ENCODE data around the gene ITM2B. TPM values are rescaled to one million over a fixed set of nuclear protein-coding genes. Genes with fewer than 3 reads are reported as not detected.

ITM2B gene
- total RNA-seq, 2 donors from 2014 or later, result 436 to 638 TPM

GRCh38 chr13:48294653-48295052, 61.6 kb downstream of the ITM2B start:
- Histone ChIP-seq H3K4me1 (ENCODE audit: control insufficient read depth in 1 of 2, low read depth in 2 of 2) (no peaks in the 10 kb centered on the region), H3K36me3 (no peaks in the 10 kb centered on the region), H3K9me3 (no peaks in the 10 kb centered on the region), H3K27ac (no peak overlapping the region), H3K27me3 (replicated peaks; ENCODE audit: insufficient read depth) (no peaks in the 10 kb centered on the region), H3K4me3 (no peak overlapping the region)
- TF ChIP-seq, protein P1, sequence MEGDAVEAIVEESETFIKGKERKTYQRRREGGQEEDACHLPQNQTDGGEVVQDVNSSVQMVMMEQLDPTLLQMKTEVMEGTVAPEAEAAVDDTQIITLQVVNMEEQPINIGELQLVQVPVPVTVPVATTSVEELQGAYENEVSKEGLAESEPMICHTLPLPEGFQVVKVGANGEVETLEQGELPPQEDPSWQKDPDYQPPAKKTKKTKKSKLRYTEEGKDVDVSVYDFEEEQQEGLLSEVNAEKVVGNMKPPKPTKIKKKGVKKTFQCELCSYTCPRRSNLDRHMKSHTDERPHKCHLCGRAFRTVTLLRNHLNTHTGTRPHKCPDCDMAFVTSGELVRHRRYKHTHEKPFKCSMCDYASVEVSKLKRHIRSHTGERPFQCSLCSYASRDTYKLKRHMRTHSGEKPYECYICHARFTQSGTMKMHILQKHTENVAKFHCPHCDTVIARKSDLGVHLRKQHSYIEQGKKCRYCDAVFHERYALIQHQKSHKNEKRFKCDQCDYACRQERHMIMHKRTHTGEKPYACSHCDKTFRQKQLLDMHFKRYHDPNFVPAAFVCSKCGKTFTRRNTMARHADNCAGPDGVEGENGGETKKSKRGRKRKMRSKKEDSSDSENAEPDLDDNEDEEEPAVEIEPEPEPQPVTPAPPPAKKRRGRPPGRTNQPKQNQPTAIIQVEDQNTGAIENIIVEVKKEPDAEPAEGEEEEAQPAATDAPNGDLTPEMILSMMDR (IDR thresholded peaks at IDR 0.05), result no peak
- ATAC-seq (ENCODE audit: insufficient number of reproducible peaks, low FRiP score, low read depth) (no peak), DNase-seq (ENCODE audit: low spot score) (no peak)

DNA sequence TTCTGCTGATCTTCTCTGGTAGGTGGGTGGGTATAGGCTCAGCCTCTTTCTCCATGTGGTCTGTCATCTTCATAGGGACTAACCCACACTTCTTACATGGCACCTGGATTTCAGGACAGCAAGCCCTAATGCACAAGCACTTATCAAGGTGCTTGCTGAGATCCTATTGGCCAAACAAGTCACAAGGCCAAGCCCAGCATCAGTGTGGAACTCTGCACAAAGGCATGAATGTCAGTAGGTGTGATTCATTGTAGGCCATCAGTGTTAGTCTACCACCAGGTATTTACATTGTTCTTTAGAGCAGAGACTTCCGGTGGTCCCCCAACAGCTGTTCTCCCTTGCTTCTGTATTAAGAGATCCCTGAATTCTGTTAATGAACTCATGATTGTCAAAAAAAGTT, 62.3 kb downstream of the ITM2B start:
- no peaks in the 10 kb centered on the region for H3K4me1 ChIP-seq (ENCODE audit: control insufficient read depth in 1 of 2, low read depth in 2 of 2)
- H3K4me3 ChIP-seq, result no peak overlapping the region
- TF ChIP-seq, protein P1 (IDR thresholded peaks at IDR 0.05), result no peak
- no peak for ATAC-seq (ENCODE audit: insufficient number of reproducible peaks, low FRiP score, low read depth)
- no peaks in the 10 kb centered on the region for H3K36me3 ChIP-seq
- H3K27ac ChIP-seq, result no peak overlapping the region
- H3K27me3 ChIP-seq (replicated peaks; ENCODE audit: insufficient read depth), result no peaks in the 10 kb centered on the region
- H3K9me3 ChIP-seq, result no peaks in the 10 kb centered on the region
- no peak for DNase-seq (ENCODE audit: low spot score)

DNA sequence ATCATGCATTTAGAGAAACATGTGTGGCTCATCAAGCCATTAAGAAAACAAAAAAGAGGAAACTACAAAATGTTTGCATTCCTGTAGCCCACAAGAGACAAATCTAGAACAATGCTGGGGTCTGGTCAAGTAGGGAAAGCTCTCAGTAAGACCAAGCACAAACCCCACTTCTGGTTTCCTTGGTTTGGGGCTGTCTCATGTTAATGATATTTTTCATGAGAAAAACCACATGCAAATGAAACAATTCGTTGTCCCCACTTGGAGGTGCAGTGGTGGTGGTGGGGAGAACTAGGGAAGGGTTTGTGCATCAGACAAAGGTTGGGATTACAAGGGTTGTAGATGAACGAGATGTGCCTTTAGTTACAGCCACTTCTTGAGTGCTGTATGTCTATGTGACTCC, 63.5 kb downstream of the ITM2B start:
- TF ChIP-seq, protein P1 (IDR thresholded peaks at IDR 0.05), result no peak
- H3K27me3 ChIP-seq (replicated peaks; ENCODE audit: insufficient read depth), result no peaks in the 10 kb centered on the region
- DNase-seq (ENCODE audit: low spot score) (no peak), ATAC-seq (ENCODE audit: insufficient number of reproducible peaks, low FRiP score, low read depth) (no peak)
- H3K4me1 ChIP-seq (ENCODE audit: control insufficient read depth in 1 of 2, low read depth in 2 of 2), result no peaks in the 10 kb centered on the region
- H3K4me3 ChIP-seq, result no peak overlapping the region
- H3K27ac ChIP-seq, result no peak overlapping the region
- H3K9me3 ChIP-seq, result no peaks in the 10 kb centered on the region
- H3K36me3 ChIP-seq, result no peaks in the 10 kb centered on the region

DNA sequence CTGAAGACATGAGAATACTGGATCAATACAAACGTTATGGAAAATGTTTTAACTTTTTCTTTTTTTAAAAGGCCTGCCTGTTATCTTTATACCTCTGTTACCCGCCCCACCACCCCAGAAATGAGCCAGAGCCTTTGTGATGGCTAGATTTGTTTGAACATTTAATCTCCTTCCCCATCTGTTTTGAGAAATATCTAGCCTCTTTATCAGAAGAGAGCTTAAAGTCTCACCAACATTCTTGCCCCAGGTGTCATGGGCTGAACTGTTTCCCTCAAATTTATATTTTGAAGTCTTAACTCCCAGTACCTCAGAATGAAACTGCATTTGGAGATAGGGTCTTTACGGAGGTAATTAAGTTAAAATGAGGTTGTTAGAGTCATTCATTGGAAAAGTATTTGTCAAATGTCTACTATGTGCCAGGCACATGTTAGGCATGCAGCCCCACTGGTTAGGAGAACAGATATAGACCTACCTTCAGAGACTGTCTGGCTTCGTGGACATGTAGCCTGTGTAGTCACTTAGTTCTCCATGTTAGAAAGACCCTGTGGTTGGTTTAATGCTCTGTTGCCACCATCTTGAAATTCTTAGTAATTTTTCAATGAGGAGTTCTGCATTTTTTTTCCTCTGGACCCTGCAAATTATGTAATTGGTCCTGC, 64.3 kb downstream of the ITM2B start:
- Histone ChIP-seq H3K9me3 (no peaks in the 10 kb centered on the region), H3K27ac (no peak overlapping the region), H3K4me3 (no peak overlapping the region), H3K36me3 (no peaks in the 10 kb centered on the region), H3K4me1 (ENCODE audit: control insufficient read depth in 1 of 2, low read depth in 2 of 2) (no peaks in the 10 kb centered on the region), H3K27me3 (replicated peaks; ENCODE audit: insufficient read depth) (no peaks in the 10 kb centered on the region)
- ATAC-seq (ENCODE audit: insufficient number of reproducible peaks, low FRiP score, low read depth) (no peak), DNase-seq (ENCODE audit: low spot score) (no peak)
- TF ChIP-seq, protein P1 (IDR thresholded peaks at IDR 0.05), result no peak

DNA sequence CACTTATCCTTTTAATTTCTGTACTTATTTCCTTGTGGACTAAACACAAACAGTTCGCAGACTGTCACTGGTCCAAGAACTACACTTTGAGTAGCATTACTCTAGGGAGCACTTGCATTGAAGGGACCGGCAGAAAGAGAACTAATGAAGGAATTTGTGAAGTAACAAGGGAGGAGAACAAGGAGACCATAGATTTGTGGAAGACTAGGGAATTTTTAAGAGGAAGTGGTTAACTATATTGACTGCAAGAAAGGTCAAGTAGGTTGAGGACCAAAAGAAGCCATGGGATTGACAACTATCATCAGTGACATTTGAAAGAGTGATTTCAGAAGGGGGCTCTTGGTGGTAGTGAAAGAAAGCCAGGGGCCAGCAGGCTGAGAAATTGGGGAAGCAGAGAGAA, 66.6 kb downstream of the ITM2B start:
- TF ChIP-seq, protein P1 (IDR thresholded peaks at IDR 0.05), result no peak
- ATAC-seq (ENCODE audit: insufficient number of reproducible peaks, low FRiP score, low read depth) (no peak), DNase-seq (ENCODE audit: low spot score) (no peak)
- no peaks in the 10 kb centered on the region for H3K36me3 ChIP-seq
- H3K4me1 ChIP-seq (ENCODE audit: control insufficient read depth in 1 of 2, low read depth in 2 of 2), result no peaks in the 10 kb centered on the region
- H3K9me3 ChIP-seq, result no peaks in the 10 kb centered on the region
- no peak overlapping the region for H3K27ac ChIP-seq
- no peak overlapping the region for H3K4me3 ChIP-seq
- H3K27me3 ChIP-seq (replicated peaks; ENCODE audit: insufficient read depth), result no peaks in the 10 kb centered on the region
